Ishikawa (cell line): Measurements from ENCODE around the gene GMPR.

ENCODE experiments used
- CEBPB ChIP-seq: IDR thresholded peaks from 2 replicates; pipeline ENCODE4 v1.6.1; 2012
- CREB1 ChIP-seq: IDR thresholded peaks from 2 replicates; pipeline ENCODE4 v1.6.1; 2012; ENCODE audit warnings: low read depth
- EGR1 ChIP-seq: IDR thresholded peaks from 2 replicates; pipeline ENCODE4 v1.6.1; 2012
- EP300 ChIP-seq: IDR thresholded peaks from 2 replicates; pipeline ENCODE4 v1.6.1; 2012; ENCODE audit warnings: borderline replicate concordance
- FOXM1 ChIP-seq: IDR thresholded peaks from 2 replicates; pipeline ENCODE4 v1.6.1; 2012; ENCODE audit warnings: low read depth, borderline replicate concordance
- MAX ChIP-seq: IDR thresholded peaks from 2 replicates; pipeline ENCODE4 v1.6.1; 2012
- NFIC ChIP-seq: IDR thresholded peaks from 2 replicates; pipeline ENCODE4 v1.6.1; 2012
- RAD21 ChIP-seq: IDR thresholded peaks from 2 replicates; pipeline ENCODE4 v1.6.1; 2012; ENCODE audit warnings: low read depth
- REST ChIP-seq: IDR thresholded peaks from 2 replicates; pipeline ENCODE4 v1.6.1; 2012; ENCODE audit warnings: low read depth, mild to moderate bottlenecking
- TAF1 ChIP-seq: IDR thresholded peaks from 2 replicates; pipeline ENCODE4 v1.6.1; 2012; ENCODE audit warnings: low read depth, mild to moderate bottlenecking
- TCF12 ChIP-seq: IDR thresholded peaks from 2 replicates; pipeline ENCODE4 v1.6.1; 2012; ENCODE audit warnings: low read depth
- TEAD4 ChIP-seq: IDR thresholded peaks from 2 replicates; pipeline ENCODE4 v1.6.1; 2012
- USF1 ChIP-seq: IDR thresholded peaks from 2 replicates; pipeline ENCODE4 v1.6.1; 2012
- YY1 ChIP-seq: IDR thresholded peaks from 2 replicates; pipeline ENCODE4 v1.6.1; 2012; ENCODE audit warnings: low read depth
- ZBTB7A ChIP-seq: IDR thresholded peaks from 2 replicates; pipeline ENCODE4 v1.6.1; 2012; ENCODE audit warnings: low read depth

GMPR gene

GRCh38 chr6:16209539-16209938 is 28.8 kb upstream of the GMPR start:
- TF ChIP-seq TEAD4: no peak
- no peak for TF ChIP-seq MAX
- TF ChIP-seq TCF12: no peak
- TF ChIP-seq EGR1: no peak
- no peak for TF ChIP-seq FOXM1
- TF ChIP-seq REST: no peak
- no peak for TF ChIP-seq NFIC
- no peak for TF ChIP-seq CEBPB
- TF ChIP-seq ZBTB7A: no peak
- TF ChIP-seq RAD21: no peak
- TF ChIP-seq TAF1: no peak
- no peak for TF ChIP-seq CREB1
- TF ChIP-seq USF1: no peak
- no peak for TF ChIP-seq EP300
- no peak for TF ChIP-seq YY1

GRCh38 chr6:16212276-16212675 is 26.1 kb upstream of the GMPR start:
- TF ChIP-seq FOXM1 (no peak), CREB1 (no peak), USF1 (no peak), TEAD4 (no peak), MAX (no peak)

- no peak for TF ChIP-seq EGR1
- TF ChIP-seq TEAD4: no peak
Observed at GRCh38 chr6:16216501-16217155, 21.8 kb upstream of the GMPR start.

GRCh38 chr6:16217156-16217721 is 21.1 kb upstream of the GMPR start:
- TF ChIP-seq EGR1 (no peak), TEAD4 (no peak), EP300 (no peak), MAX (no peak), NFIC (no peak), TAF1 (no peak), RAD21 (no peak), ZBTB7A (no peak), TCF12 (no peak), REST (no peak), FOXM1 (no peak), YY1 (no peak)

GRCh38 chr6:16222826-16223225 is 15.6 kb upstream of the GMPR start:
- no peak for TF ChIP-seq EP300

GRCh38 chr6:16223362-16223761 is 15.0 kb upstream of the GMPR start:
- TF ChIP-seq REST (no peak), USF1 (no peak), MAX (no peak), TCF12 (no peak), EGR1 (no peak), CREB1 (no peak), CEBPB (no peak), YY1 (no peak), TEAD4 (no peak)
